HG03521 (cell line): ENCODE measurements around the gene EPS8L2.
"Not testable (repeated sequence)": the region's sequence is repeated elsewhere in the genome, so short reads cannot be mapped to it uniquely, and the experiment has no call there.

Experiments
- ATAC-seq: cut with Tn5 transposase; IDR thresholded peaks from one replicate; pipeline ENCODE4 v1.9.1; 2021; ENCODE audit warnings: mild to moderate bottlenecking, moderate library complexity; ENCODE audit not compliant: unreplicated experiment

Gene EPS8L2

GRCh38 chr11:689625-690024 is 16.4 kb upstream of the EPS8L2 start:
- no peak for ATAC-seq

GRCh38 chr11:690244-690643 is 15.8 kb upstream of the EPS8L2 start:
- ATAC-seq: not testable (repeated sequence)

GRCh38 chr11:690738-691633 is 15.0 kb upstream of the EPS8L2 start:
- no peak for ATAC-seq

GRCh38 chr11:691710-692590 is 14.1 kb upstream of the EPS8L2 start:
- no peak for ATAC-seq

- ATAC-seq: no peak
Observed at GRCh38 chr11:692824-693414, 13.1 kb upstream of the EPS8L2 start.

GRCh38 chr11:693415-693831 is 12.6 kb upstream of the EPS8L2 start:
- ATAC-seq: no peak

GRCh38 chr11:693887-694562 is 12.0 kb upstream of the EPS8L2 start:
- ATAC-seq: no peak

GRCh38 chr11:694563-695287 is 11.3 kb upstream of the EPS8L2 start, which contains the start of gene DEAF1:
TSS of gene DEAF1 (minus strand) at chr11:695222. CDS start at chr11:695047, 175 bp downstream.
- ATAC-seq: peak; percentile 76

GRCh38 chr11:695288-695537 is 10.8 kb upstream of the EPS8L2 start:
- ATAC-seq: no peak

- ATAC-seq: peak; percentile 66
Observed at GRCh38 chr11:695538-696248, 10.3 kb upstream of the EPS8L2 start, which contains the start of gene TMEM80. TSS of gene TMEM80 (plus strand) at chr11:695816. CDS start at chr11:695828, 12 bp downstream.

- no peak for ATAC-seq
Observed at GRCh38 chr11:696955-697491, 9.0 kb upstream of the EPS8L2 start.

GRCh38 chr11:697811-698311 is 8.2 kb upstream of the EPS8L2 start:
- no peak for ATAC-seq

GRCh38 chr11:698493-699115 is 7.4 kb upstream of the EPS8L2 start:
- no peak for ATAC-seq

- no peak for ATAC-seq
Observed at GRCh38 chr11:699116-699508, 6.9 kb upstream of the EPS8L2 start.

GRCh38 chr11:699753-700152 is 6.3 kb upstream of the EPS8L2 start:
- no peak for ATAC-seq

GRCh38 chr11:701741-702461 is 4.1 kb upstream of the EPS8L2 start:
- ATAC-seq: no peak

- no peak for ATAC-seq
Observed at GRCh38 chr11:702462-703461, 3.3 kb upstream of the EPS8L2 start.
